Measurements from ENCODE around the gene PPIA. TPM values are rescaled to one million over a fixed set of nuclear protein-coding genes. Genes with fewer than 3 reads are reported as not detected.
"Not testable (repeated sequence)": the region's sequence is repeated elsewhere in the genome, so short reads cannot be mapped to it uniquely, and the experiment has no call there.

The PPIA gene
- total RNA-seq, 2 donors from 2014 or later = 2,757 to 2,768 TPM

GRCh38 chr7:44842675-44843074 is 46.2 kb downstream of the PPIA start:
- DNase-seq (ENCODE audit: low spot score in 2 of 2); ATAC-seq; H3K9me3 Mint-ChIP-seq: not testable (repeated sequence)
- peak overlapping the region in 1 of 2 donors; percentile 80 for H3K27ac Mint-ChIP-seq
- peaks cover 29 to 39% of the 10 kb centered on the region in 2 donors for H3K36me3 Mint-ChIP-seq

GRCh38 chr7:44843440-44843839 is 47.0 kb downstream of the PPIA start:
- not testable (repeated sequence) for H3K27ac Mint-ChIP-seq; DNase-seq (ENCODE audit: low spot score in 2 of 2); ATAC-seq; H3K9me3 Mint-ChIP-seq
- peaks cover 29 to 41% of the 10 kb centered on the region in 2 donors for H3K36me3 Mint-ChIP-seq

DNA sequence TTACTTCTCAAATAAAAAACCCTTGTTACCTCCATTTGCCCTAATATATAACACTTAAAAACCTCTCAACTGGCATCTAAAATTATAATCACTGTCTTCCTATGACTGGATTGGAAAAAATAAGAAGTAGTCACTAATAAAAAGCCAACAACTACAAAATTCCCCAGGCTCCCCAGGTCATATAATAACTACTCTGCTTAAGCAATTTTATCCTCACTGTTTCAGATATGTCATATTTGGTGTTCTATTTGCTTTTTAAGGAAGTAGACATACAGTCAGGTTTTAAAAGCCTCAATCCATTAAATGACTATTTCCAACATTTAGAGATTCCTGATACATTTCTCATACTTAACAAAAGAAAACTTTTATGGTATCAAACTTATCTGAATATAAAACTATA is 49.0 kb downstream of the PPIA start:
- ATAC-seq (no peak), DNase-seq (ENCODE audit: low spot score in 2 of 2) (no peak)
- no peaks in the 10 kb centered on the region for H3K9me3 Mint-ChIP-seq
- H3K36me3 Mint-ChIP-seq = peaks cover 44 to 49% of the 10 kb centered on the region in 2 donors
- peak overlapping the region; percentile 33 to 99 for H3K27ac Mint-ChIP-seq

GRCh38 chr7:44846390-44846789 is 49.9 kb downstream of the PPIA start:
- not testable (repeated sequence) for DNase-seq (ENCODE audit: low spot score in 2 of 2); ATAC-seq; H3K9me3 Mint-ChIP-seq
- H3K36me3 Mint-ChIP-seq = peaks cover 40 to 49% of the 10 kb centered on the region in 2 donors
- peak overlapping the region; percentile 97 to 99 for H3K27ac Mint-ChIP-seq

- H3K27ac Mint-ChIP-seq = peak overlapping the region; percentile 97 to 99
- DNase-seq (ENCODE audit: low spot score in 2 of 2) (no peak), ATAC-seq (peak in 1 of 2 donors; percentile 12)
- H3K9me3 Mint-ChIP-seq = no peaks in the 10 kb centered on the region
- H3K36me3 Mint-ChIP-seq = peaks cover 35 to 44% of the 10 kb centered on the region in 2 donors
These were observed 50.5 kb downstream of the PPIA start for GRCh38 chr7:44846816-44847508.

GRCh38 chr7:44847509-44847919 is 51.0 kb downstream of the PPIA start:
- DNase-seq (ENCODE audit: low spot score in 2 of 2) (peak in 1 of 2 donors; percentile 88), ATAC-seq (peak; percentile 62 to 70)
- H3K9me3 Mint-ChIP-seq = no peaks in the 10 kb centered on the region
- peak overlapping the region; percentile 97 to 99 for H3K27ac Mint-ChIP-seq
- H3K36me3 Mint-ChIP-seq = peaks cover 29 to 38% of the 10 kb centered on the region in 2 donors

DNA sequence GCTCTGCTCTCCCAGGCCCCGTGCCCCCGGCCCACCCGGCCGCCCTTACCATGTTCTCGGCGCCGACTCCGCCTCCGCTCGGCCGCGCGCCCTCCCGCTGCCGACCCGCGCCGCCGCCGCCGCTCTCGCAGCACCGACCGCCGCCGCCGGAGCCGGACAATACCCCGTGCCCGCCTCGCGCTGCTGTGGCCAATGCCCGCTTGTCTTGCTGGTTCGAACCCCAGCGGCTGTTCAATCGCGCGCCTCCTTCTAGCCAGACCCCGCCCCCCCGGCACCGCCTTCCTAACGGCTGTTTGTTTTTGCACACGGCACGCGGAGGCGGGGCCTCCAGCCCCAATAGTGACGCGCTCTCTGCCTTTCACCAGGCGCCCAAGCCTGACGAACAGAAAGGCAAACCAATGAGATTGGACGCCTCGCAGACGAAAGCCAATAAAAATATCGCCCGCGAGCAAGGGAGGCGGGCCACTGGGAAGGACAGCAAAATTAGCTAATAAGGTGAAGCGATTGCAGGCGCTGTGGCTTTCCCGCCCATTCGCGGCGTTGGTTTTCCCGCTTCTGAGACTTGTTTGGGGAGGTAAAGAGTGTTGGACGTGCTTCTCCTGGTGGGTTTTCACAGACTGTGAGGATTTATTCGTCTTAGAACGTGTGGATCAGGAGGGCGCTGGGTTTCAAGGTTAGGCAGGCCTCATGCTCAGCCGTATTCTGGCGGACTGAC is 51.6 kb downstream of the PPIA start, which contains the start of gene H2AZ2:
Gene H2AZ2 (minus strand): TSS at position 168 of the 715 bp plus-strand sequence. CDS start 116 bp downstream, at position 52.
- H3K36me3 Mint-ChIP-seq = peaks cover 25 to 36% of the 10 kb centered on the region in 2 donors
- peak; percentile 99 to 100 for DNase-seq (ENCODE audit: low spot score in 2 of 2)
- ATAC-seq = peak; percentile 84 to 90
- H3K9me3 Mint-ChIP-seq = no peaks in the 10 kb centered on the region
- H3K27ac Mint-ChIP-seq = peak within 1 kb of the TSS; percentile 99

DNA sequence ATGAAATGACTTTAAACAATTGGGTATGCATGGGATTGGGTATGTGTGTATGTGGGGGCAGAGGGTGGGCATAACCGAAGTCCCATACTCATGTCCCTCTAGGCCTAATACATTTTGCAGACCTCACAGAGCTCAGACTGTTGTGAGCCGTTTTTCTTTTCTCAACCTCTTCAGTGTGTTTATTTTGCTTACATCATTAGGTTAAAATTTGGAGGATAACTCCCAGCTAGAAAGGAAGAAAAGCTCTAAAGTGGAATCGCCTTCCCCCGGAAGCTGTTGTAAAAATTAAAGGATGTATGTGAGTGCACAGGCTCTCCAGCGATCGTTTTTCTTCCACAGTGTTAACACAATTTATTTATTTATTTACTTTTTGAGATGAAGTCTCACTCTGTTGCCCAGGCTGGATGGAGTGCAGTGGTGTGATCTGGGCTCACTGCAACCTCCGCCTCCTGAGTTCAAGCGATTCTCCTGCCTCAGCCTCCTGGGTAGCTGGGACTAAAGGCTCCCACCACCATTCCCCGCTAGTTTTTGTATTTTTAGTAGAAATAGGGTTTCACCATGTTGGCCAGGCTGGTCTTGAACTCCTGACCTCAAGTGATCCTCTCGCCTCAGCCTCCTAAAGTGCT is 52.9 kb downstream of the PPIA start:
- ATAC-seq = no peak
- peaks cover 25 to 36% of the 10 kb centered on the region in 2 donors for H3K36me3 Mint-ChIP-seq

DNA sequence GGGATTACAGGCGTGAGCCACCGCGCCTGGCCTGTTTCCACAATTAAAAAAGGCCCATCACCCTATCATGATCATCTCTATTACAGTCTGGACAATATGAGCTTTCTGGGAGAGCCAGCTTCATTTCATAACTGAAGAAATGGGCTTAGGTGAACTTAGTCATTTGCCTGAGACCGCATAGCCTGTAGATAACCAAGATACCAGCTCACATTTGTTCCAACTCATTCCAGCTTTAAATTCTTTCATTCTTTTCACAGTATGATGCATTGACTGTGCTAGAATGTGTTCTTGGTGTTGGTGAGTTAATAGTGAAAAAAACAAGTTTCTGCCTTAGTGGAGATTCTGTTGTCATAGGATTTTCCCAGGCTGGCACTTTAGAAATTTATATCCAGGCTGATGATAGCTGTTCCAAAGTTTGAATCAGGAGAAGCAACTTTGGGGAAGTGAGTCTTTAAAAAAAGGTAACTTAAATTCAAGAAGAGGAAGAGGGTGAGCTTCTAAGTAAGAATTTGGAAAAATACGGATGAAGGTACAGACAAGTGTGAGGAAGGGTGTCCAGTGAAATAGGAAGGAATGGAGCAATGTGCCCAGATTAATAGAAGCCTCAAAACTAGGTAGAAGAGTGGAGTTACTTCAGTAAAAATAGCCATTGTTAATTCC is 53.5 kb downstream of the PPIA start:
- ATAC-seq = no peak
- H3K9me3 Mint-ChIP-seq = no peaks in the 10 kb centered on the region
- peak overlapping the region; percentile 99 for H3K27ac Mint-ChIP-seq

More for the DNA sequence above, 52.9 kb downstream of the PPIA start:
- no peak for DNase-seq (ENCODE audit: low spot score in 2 of 2)
- Mint-ChIP-seq H3K27ac (peak overlapping the region; percentile 99), H3K9me3 (no peaks in the 10 kb centered on the region)

GRCh38 chr7:44852590-44852989 is 56.1 kb downstream of the PPIA start:
- Mint-ChIP-seq H3K27ac (no peak overlapping the region), H3K36me3 (peaks cover 15 to 16% of the 10 kb centered on the region in 2 donors), H3K9me3 (no peaks in the 10 kb centered on the region)
- no peak for DNase-seq (ENCODE audit: low spot score in 2 of 2)
- ATAC-seq = no peak

More for the DNA sequence above, 53.5 kb downstream of the PPIA start:
- H3K36me3 Mint-ChIP-seq = peaks cover 25 to 36% of the 10 kb centered on the region in 2 donors
- no peak for DNase-seq (ENCODE audit: low spot score in 2 of 2)

Other genes with a start within 250 kb of the PPIA start
- 10 to 100 TPM; 83.4 to 92.7 TPM for gene DDX56, start 222.8 kb upstream of the PPIA start, total RNA-seq
- gene TMED4, start 214.4 kb upstream of the PPIA start, total RNA-seq = 100 to 1,000 TPM in 1 of 2 donors, 10 to 100 TPM in 1; 67.1 to 114 TPM
- 100 to 1,000 TPM in 1 of 2 donors, 10 to 100 TPM in 1; 53.2 to 106 TPM for gene OGDH, start 190.1 kb upstream of the PPIA start, total RNA-seq
- 100 to 1,000 TPM; 124 to 176 TPM for gene ZMIZ2, start 47.8 kb upstream of the PPIA start, total RNA-seq
- gene H2AZ2, start 51.4 kb downstream of the PPIA start, total RNA-seq = 100 to 1,000 TPM; 264 to 330 TPM
- 10 to 100 TPM; 18.0 to 22.0 TPM for gene PURB, start 88.8 kb downstream of the PPIA start, total RNA-seq
- 100 to 1,000 TPM; 361 to 532 TPM for gene MYO1G, start 182.3 kb downstream of the PPIA start, total RNA-seq
- 100 to 1,000 TPM in 1 of 2 donors, 10 to 100 TPM in 1; 79.2 to 130 TPM for gene CCM2, start 203.5 kb downstream of the PPIA start, total RNA-seq